Activated gamma-delta T cell treated with Interleukin-2 at 50 U/mL for 16 hours (primary cell): Measurements from ENCODE around the gene SMTN.
"Not testable (repeated sequence)": the region's sequence is repeated elsewhere in the genome, so short reads cannot be mapped to it uniquely, and the experiment has no call there.

ENCODE experiments used
- DNase-seq: peaks from one replicate; pipeline ENCODE4 v3.0.0-alpha.2; 2020

Gene SMTN

DNA sequence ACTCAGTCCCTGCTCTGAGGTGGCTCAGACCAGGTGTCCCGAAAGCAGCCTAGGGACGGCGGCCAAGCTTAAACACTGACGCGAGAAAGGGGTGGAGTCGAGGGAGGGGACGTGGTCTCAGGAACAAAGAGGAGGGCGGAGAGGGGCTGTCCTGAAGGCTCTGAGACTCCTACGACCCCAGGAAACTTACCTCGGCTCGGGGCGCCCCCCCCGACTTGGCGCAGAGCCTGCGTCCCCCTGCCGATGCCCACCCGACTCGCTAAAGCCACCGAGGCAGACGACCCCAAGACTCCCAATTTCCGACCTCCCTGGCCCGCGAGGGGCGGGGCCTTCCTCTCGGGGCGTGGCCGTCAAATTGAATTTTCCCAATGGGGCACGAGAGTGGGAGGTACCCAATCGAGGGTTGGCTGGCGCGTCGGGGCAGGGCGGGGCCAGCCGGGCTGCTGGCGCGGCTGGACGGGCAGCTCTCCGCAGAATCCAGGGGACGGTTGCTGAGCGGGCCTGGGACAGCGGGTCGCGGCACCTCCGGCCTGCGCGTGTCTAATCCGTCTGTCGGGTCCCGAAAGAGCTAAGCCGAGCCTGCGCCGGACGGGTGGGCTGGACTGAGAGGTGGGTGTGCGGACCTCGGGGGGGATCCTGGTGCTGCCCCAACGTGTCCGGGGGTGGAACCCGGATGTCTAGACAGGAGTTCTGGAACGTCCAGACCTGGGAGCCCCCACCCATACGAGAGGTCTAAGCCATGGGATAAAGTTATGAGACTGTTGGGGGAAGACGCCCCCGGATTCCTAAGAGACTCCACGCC, at the start of gene SMTN:
SMTN (plus strand) TSS at position 471 of the 802 bp plus-strand sequence. CDS start 1,941 bp downstream, outside the sequence.
- peak; percentile 87 for DNase-seq

DNA sequence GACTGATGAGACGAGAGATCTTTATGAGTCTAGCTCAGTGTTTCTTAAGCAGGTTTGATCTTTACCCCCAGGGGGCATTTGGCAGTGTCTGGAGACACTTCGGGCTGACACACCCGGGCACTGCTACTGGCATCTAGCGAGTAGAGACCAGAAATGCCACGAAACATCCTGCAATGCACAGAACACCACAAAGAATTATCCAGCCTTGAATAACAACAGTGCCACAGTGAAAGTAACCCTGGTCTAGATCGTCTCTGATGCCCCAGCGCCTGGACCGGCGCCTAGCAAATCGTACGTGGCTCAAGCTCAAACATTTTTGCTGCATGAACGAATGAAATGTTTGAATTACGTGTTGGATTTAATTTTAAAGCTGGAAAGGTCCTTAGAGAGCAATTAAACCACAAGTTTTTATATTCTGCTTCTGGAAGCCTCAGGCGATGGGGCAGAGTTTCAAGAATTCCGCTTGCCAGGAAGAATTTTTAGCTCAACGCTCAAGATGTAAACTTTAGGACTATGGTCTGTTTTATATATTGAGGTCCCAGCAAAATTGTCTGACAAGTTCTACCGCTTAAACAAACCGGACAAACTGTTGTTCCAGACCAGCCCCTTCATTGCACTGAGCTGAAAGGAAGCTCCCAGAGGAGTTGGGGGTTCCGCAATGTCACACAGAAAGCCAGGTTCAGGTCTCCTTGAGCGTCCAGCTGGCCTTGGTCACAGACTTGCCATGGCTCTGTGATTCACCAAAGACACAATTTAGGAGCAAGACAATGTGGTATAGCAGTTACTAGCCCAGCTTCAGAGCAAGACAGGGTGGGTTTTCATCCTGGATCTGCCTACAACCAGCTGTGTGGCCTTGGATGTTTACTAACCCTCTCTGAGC, 44.2 kb upstream of the SMTN start:
- DNase-seq: no peak

DNA sequence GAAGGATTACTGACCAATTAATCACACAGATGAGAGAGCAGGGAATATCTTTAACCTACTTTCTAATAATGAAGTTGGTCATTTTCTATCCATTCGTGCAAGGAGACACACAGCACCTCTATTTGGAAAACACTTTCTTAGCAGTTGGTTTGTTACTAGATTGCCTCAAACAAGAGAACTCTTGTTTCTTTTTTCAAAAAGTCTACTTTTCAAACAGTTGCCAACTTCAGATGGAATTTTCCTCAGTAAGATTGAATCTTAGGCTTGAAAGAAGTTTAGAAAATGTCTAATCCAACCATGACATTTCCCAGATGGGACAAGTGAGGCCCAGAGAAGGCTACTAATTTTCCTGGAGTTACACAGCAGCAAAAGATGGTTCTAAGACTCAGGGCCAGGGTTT, 42.4 kb upstream of the SMTN start:
- DNase-seq: no peak

DNA sequence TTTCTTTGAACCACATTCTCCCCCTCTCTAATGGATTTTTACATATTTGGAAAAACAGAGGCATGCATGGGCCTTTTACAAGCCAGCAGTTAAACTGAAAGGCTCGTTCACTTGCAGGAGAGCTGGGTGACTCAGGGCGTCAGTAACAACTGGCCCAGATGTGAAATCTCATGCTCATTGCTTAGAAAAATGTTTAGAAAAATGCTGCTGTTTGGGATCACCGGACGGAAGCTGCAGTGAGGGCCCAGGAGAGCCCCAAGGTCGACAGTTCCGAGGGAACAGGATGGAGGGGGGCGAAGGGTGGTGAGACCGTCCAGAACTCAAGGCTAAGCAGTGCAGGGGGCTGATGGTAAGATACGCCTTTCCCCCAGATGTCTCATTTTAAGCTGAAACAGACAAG, 41.7 kb upstream of the SMTN start:
- no peak for DNase-seq

DNA sequence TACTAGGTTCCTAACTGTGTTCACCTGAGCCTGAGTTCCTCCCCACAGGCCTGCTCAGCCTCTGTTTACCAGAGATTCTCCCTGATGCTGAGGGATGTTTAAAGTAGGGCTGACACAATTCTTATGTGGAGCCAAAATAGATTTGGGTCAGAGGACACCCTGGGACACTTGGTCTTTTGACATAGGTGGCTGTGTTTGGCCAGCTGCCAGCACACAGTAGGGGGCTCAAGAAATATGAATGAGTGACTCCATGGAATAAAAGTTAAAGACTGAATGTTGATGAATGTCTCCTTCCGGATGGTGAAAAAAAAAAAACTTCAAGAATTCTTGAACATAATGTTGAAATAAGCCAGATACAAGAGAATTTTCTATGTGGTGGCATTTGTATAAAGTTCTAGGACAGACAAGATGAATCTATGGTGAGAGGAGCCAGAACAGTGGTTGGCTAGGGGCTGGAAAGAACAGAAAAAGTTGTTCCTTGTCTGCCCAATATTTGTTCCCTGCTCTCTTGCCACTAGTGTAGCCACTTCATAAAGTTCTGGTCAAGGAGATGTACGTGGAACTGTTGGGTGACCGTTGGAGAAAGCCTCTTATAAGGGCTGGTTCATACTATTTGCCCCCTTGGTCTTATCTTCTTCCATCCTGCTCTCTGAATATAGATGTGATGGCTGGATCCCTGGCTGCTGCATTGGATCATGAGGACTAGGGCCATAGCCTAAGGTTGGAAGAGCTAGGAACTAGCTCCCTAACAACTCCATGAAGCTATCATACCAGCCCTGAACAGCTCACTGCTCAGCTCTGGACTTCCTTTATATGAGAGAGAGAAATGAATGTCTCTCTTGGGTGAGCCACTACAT, 40.3 kb upstream of the SMTN start:
- DNase-seq: no peak

DNA sequence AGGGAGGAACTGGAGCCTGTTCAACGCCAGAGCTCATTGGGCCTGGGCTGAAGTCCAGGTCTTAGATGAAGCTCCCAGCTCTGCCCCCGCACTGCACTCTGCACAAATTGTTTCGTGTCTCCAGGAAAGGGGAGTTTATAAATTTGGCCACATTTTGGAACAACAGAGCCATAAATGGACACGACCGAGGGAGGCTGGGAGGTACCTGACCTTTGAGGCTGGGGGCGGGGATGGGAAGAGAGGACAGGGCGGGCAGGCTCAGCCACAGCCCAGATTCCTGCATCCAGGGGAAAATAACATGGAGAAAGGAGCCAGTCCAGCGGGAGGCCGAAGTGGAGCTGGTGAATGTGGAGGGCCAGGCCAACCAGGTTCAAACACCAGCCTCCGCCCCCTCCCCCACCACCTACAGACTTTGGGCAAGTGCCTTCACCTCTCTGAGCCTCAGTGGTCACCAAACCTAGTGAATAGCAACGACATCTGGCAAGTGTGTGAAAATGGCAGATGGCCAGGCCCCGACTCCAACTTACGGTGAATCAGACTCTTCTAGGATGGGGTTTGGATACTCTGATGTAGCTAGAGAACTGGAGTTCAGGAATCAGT, 36.8 kb upstream of the SMTN start:
- no peak for DNase-seq

DNA sequence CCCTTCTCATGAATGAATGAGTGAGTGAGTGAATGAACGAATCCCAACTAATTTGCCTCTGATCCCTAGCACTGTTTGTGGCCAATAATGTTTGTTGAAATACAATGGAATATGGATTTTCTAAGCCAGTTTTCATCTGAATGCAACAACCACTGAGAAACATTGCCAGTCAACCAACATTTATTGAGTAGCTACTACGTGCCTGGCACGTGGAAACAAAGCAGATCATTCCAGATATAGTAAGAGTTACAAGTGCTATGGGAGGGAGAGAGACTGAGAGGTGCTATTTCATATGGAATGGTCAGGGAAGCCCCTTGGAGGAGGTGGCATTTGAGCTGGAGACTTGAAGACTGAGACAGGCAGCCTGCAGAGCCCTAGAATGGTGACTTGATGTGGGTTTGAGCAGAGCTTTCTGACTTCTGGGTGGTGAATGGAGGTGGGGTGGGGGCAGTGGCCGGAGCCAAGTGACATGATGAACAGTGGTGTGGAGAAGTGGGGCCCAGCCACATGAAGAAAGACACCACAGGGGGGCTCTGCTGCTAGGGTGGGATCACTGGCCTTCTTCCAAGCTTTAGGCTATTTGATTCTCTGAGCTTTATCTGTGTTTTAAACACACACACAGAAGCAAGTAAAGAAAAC, 35.1 kb upstream of the SMTN start:
- DNase-seq: no peak

DNA sequence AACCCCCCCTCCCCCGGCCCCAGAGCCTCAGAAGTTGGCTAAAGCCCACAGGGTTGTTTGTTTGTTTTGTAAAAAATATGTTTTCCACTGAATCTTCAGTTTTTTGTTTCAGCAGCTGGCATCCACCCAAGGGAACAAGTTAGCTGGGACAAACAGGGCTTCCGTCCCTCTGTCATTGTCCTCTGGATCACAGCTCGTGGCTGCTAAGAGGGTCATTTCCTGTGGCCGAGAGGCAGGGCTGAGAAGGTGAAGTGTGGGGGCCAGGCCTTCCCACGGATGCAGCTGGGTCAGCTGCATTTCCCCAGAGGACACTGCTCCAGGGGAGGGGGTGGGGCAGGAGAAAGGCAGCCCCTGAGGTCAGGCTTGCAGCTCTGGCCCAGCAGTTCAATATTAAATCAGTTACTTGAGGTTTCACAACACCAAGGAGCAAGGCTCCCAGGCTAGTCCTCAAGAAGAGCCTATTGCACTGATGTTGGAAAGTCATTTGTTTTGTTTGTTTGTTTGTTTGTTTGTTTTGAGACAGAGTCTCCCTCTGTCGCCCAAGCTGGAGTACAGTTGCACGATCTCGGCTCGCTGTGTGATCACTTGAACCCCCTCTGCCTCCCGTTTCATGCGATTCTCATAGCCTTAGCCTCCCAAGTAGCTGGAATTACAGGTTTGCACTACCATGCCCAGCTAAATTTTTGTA, 34.4 kb upstream of the SMTN start:
- no peak for DNase-seq

DNA sequence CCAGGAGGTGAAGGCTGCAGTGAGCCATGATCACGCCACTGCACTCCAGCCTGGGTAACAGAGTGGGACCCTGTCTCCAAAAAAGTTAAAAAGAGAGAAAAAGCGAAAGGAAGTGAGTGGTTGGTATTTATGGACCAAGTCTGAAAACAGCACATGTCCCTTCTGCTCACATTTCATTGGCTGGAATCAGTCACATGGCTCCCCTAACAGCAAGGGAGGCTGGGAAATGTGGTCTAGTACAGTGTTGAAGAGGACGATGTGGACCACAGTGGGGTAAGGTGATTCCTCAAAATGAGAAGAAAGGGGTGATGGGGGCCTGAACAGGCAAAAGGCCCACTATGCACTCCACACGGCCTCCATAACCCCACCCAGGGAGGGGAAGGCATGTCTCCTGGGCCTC, 32.5 kb upstream of the SMTN start:
- no peak for DNase-seq

DNA sequence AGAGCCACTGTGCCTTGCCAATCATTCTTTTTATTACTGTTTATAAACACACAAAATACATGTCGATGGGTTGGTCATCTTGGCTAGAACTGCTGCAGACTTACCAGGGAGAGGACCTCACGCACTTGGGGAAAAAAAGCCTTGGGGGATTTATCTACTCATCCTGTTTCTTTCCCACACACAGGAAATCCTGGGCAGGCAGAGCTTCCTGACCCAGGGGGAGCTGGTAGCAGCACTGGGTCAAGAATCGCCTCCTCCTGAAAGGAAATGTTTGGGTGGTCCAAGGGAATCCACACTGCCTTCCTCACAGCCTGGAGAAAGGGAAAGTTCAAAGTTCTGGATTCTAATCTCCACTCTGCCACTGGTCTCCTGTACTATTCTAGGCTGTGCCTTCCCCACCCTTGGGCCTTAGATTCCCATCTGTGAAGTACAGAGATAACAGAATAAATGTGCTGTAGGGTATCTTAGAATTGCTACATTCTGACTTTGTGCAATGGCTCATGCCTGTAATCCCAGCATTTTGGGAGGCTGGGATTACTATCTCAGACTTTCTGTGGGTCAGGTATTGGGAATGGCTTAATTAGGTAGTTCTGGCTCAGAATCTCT, 31.2 kb upstream of the SMTN start:
- DNase-seq: no peak

DNA sequence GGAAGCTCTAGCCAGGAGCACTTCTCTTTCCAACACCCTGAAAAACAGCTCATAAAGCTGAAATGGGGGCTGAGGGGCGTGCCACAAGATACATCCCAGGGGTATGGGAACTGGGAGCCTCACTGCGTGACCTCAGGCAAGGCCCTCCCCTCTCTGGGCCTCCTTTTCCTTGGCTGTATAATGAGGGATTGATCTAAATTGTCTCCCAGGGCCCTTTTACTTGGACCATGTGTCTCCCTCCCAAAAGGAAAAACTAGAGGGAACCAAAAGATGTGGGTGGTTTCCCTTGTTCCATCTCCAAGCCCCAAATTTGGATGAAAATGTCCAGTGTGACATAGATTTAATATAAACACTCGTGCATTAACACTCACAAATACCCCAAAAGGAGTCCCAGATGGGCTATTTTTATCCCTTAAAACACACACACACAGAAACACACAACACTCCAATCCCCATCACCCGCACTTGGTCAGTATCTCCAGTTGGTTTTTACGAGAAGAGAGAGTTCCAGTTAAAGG, 25.9 kb upstream of the SMTN start:
- no peak for DNase-seq

DNA sequence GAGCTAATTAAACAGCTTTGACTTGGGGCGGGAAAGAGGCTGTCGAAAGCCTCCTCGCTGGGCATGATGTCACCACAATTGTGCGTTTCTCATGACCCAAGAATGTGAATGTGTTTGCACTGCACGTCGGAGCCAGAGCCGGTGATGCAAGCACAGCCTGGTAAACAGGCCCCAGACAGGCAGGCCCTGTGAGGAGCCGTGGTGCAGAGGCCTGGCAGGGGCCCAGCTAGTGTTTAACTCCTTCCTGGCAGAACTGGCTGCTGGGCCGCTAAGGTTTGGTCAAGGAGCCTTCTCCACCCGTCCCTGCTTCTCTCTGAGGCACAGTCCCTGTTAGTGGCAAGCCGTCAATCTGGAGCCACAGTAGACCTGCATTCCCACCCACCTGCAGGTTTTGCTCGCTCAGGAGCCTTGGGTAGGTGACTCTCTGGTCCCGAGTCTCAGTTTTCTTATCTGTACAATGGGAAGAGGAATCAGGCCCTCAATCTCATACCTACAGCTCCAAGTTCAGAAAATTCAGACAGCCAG, 25.4 kb upstream of the SMTN start:
- DNase-seq: no peak

DNA sequence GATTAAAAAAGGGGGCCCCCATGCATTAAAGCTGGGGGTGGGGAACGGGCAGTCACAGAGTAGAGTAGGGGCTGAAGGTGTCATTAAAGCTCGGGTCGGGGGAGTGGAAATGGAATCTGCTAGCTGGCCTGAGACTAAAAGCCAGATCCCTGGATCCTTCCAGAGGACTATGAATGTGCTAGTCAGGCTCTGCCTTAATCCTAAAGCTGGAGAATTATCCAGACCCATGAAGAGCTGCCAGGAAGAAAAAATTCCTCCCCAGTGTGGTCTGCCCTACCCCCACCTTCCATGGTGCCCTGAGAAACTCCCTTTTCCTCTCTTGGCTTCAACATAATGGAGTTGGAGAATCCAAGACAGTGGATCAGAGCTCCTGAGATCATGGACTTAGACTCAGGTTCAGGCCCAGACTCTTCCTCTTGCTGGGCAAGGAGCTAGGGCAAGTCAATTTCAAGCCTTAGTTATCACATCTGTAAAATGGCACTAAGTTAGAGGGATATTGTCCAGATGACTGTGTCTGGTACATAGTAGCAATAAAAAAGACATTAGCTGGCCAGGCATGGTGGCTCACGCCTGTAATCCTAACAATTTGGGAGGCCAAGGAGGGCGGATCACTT, 24.0 kb upstream of the SMTN start:
- DNase-seq: no peak

DNA sequence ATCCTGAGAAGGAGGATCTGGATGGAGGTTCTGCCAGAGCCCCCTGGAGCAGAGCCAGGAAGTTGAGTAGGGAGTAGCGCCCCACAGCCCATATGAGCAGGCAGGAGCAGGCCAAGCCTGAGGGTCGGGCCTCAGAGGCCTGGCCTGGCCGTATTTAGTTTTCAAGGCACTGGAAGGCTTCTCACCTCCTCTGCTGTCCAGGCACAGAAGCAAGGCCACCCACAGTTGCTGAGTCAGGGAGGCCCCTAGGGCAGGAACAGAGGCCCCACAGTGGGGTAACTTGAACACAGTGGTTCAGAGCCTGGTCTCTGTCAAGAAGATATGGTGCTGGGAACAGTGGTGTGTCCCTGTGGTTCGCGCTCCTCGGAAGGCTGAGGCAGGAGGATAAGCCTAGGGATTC, 21.5 kb upstream of the SMTN start:
- not testable (repeated sequence) for DNase-seq

DNA sequence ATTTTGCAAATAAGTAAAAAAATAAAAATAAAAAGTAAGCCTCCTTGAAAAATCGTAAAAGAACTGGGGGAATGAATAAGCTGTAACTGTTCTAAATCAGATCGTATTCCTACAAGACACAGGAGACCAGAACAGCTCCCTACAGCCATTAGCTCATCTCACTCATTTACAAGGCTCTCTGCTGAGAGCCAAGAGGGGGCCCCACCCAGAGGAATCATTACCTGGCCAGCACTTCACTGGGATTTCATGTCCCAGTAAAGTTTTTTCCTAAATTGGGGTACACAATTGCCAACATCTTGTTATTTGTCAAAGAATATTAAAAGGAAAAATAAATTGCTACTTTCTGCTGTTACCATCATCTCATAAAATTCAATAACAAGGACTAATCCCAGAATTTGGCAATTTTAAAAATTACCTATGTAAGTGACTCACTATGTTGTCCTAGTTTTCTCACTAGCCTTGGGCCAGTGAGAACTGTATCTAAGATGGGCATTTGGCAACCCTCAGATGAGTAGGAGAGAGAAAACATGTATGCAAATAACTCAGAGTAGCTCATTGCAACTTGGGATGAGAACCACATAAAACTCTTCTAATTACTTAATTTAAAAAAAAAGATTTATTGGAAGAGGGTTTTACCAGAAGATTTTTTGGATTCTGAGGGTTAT, 18.4 kb upstream of the SMTN start:
- DNase-seq: no peak

DNA sequence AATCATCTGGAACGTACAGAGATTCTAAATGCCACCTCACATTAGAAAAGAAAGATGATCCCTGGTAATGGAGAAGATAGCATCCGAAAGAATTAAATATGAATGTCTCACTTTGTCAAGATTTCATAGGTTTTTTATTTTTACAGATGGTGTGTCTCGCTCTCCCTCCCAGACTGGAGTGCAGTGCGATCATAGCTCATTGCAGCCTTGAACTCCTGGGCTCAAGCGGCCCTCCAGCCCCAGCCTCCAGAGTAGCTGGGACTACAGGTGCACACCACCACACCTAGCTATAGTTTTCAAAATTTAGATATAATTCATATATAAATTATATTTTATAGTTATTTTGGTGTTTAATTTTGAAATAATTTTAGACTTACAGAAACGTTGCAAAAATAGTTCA, 16.7 kb upstream of the SMTN start:
- no peak for DNase-seq

DNA sequence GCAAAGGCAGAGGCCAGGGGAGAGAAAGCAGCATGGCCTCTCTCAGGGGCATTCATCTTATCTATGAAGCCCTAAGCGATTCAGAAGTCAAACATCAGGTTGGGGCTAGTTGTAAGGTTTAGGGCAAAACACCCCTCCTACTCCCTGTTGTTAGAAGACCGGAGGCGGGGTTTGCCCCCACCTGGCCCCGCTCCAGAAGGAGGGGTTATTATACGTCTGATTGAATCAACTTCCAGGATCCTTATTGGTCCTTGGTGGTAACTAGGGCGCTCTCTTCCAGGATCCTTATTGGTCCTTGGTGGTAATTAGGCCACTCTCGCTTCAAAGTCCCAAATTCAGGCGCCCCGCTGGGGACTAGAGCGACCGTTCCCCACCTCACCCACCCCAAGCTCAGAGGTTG, 12.1 kb upstream of the SMTN start:
- DNase-seq: no peak

DNA sequence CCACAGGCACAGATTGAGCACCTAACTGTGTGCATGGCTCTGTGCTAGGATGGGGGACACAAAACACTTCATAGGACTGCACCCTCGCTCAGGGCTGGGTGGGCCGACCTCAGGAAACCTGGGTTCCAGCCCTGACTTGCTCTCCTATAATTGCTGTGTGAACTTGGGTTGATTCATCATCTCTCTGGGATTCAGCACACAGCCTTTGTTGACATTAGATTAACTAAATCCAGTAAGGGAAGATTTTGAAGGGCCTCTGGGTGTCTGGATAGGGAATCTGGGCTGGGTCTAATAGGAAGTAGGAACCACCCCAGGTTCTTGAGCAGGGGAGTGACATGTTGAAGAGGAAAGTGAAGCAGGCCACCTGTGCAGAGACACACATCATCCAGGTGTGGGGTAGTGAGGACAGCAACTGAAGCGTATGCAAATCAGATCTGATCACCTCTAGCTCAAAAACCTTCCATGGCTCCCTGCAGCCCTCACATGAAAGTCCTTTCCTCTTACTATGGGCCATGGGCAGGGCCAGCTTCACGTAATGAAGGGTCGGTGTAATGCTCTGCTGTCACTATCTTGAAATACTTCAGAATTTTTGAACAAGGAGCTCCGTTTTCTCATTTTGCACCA, 11.3 kb upstream of the SMTN start:
- not testable (repeated sequence) for DNase-seq

DNA sequence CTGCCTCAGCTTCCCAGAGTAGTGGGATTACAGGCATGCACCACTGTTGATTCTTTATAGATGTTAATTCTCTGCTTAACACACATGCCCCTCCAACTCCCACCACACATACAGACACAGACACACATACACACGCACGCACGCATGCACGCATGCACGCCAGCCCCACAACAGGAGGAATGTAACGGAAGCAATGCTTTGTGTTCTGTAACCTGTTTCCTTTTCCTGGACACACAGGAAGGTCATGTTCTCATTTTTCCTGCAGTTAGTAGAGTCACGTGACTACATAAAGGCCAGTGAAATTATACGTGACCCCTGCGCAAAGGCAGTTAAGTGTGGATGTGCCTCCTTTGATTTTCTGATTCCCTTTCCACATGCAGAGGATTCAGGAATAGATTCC, 8.0 kb upstream of the SMTN start:
- DNase-seq: not testable (repeated sequence)
